ENCODE measurements around the gene CPT1C. TPM values are rescaled to one million over a fixed set of nuclear protein-coding genes. Genes with fewer than 3 reads are reported as not detected.

The CPT1C gene
- total RNA-seq, 1 donor from 2014 or later = 33.6 TPM

GRCh38 chr19:49678985-49679770 is 11.7 kb upstream of the CPT1C start:
- DNase-seq (ENCODE audit: low read depth) (no peak), FAIRE-seq (no peak)
- no peaks in the 10 kb centered on the region for H3K9me3 Mint-ChIP-seq (ENCODE audit: unreplicated experiment)
- H3K36me3 Mint-ChIP-seq (ENCODE audit: low read depth, unreplicated experiment) = peaks cover 9% of the 10 kb centered on the region
- Histone ChIP-seq H3K9me3 (ENCODE audit: insufficient read depth, low read depth, low read length) (no peaks in the 10 kb centered on the region), H3K4me1 (ENCODE audit: insufficient read depth, low read length) (peaks cover 18% of the 10 kb centered on the region), H3K4me2 (ENCODE audit: low read length) (peak overlapping the region; percentile 93), H4K20me1 (ENCODE audit: insufficient read depth, low read length) (peaks cover 59% of the 10 kb centered on the region), H2AFZ (ENCODE audit: low read depth, low read length) (no peak overlapping the region), H3K36me3 (ENCODE audit: insufficient read depth, low read length) (peaks cover 10% of the 10 kb centered on the region), H3K27ac (ENCODE audit: low read depth, low read length) (no peak overlapping the region), H3K4me3 (ENCODE audit: insufficient read depth, low read depth, low read length) (no peak overlapping the region), H3K79me2 (ENCODE audit: insufficient read depth, low read length) (peaks cover 57% of the 10 kb centered on the region), H3K9ac (ENCODE audit: low read length) (no peak overlapping the region), H3K27me3 (ENCODE audit: insufficient read depth, low read length) (no peaks in the 10 kb centered on the region)
- H3K4me1 Mint-ChIP-seq (ENCODE audit: low read depth, unreplicated experiment) = peaks cover 6% of the 10 kb centered on the region
- no peaks in the 10 kb centered on the region for H3K27me3 Mint-ChIP-seq (ENCODE audit: low read depth, unreplicated experiment)
- peak overlapping the region; percentile 88 for H3K4me3 Mint-ChIP-seq (ENCODE audit: unreplicated experiment)
- TF ChIP-seq EZH2 (IDR thresholded peaks at IDR 0.05; ENCODE audit: insufficient read depth, low read length) (no peak), CTCF (IDR thresholded peaks at IDR 0.05; ENCODE audit: insufficient read depth, low read depth, low read length) (no peak)
- no peak overlapping the region for H3K27ac Mint-ChIP-seq (ENCODE audit: unreplicated experiment)

GRCh38 chr19:49679771-49680413 is 11.0 kb upstream of the CPT1C start:
- H3K79me2 ChIP-seq (ENCODE audit: insufficient read depth, low read length) = peaks cover 57% of the 10 kb centered on the region
- no peak overlapping the region for H3K27ac ChIP-seq (ENCODE audit: low read depth, low read length)
- DNase-seq (ENCODE audit: low read depth) (no peak), FAIRE-seq (no peak)
- Mint-ChIP-seq H3K36me3 (ENCODE audit: low read depth, unreplicated experiment) (peaks cover 9% of the 10 kb centered on the region), H3K27me3 (ENCODE audit: low read depth, unreplicated experiment) (no peaks in the 10 kb centered on the region), H3K27ac (ENCODE audit: unreplicated experiment) (peak overlapping the region; percentile 86), H3K4me3 (ENCODE audit: unreplicated experiment) (peak overlapping the region; percentile 75), H3K9me3 (ENCODE audit: unreplicated experiment) (no peaks in the 10 kb centered on the region), H3K4me1 (ENCODE audit: low read depth, unreplicated experiment) (peaks cover 6% of the 10 kb centered on the region)
- no peaks in the 10 kb centered on the region for H3K9me3 ChIP-seq (ENCODE audit: insufficient read depth, low read depth, low read length)
- TF ChIP-seq CTCF (IDR thresholded peaks at IDR 0.05; ENCODE audit: insufficient read depth, low read depth, low read length) (no peak), EZH2 (IDR thresholded peaks at IDR 0.05; ENCODE audit: insufficient read depth, low read length) (no peak)
- peak overlapping the region; percentile 61 for H3K9ac ChIP-seq (ENCODE audit: low read length)
- peaks cover 18% of the 10 kb centered on the region for H3K4me1 ChIP-seq (ENCODE audit: insufficient read depth, low read length)
- H3K4me2 ChIP-seq (ENCODE audit: low read length) = peak overlapping the region; percentile 93
- H4K20me1 ChIP-seq (ENCODE audit: insufficient read depth, low read length) = peaks cover 64% of the 10 kb centered on the region
- peaks cover 10% of the 10 kb centered on the region for H3K36me3 ChIP-seq (ENCODE audit: insufficient read depth, low read length)
- no peak overlapping the region for H3K4me3 ChIP-seq (ENCODE audit: insufficient read depth, low read depth, low read length)
- H3K27me3 ChIP-seq (ENCODE audit: insufficient read depth, low read length) = no peaks in the 10 kb centered on the region
- no peak overlapping the region for H2AFZ ChIP-seq (ENCODE audit: low read depth, low read length)

Data from astrocyte (in vitro differentiated cells and primary cell).